ENCODE measurements around the gene FAM240B.

DNA sequence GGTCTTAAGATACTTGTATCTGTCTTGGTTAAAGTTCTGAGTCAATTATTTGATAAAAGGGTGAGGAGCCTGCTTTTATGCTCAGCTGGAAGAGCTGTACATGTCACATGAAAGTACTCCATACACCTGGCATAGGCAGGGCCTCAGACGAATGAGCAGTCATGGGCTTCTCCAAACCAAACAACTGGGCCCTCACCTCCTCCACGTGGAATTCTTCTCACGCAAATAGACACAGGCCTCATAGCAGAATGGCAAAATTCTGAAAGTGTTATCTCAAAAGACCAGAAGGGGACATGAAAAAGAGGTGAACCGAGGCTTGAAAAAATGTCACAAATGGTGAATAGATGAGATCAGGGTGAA lies 48.6 kb downstream of the FAM240B start:
- TF ChIP-seq, protein P1, sequence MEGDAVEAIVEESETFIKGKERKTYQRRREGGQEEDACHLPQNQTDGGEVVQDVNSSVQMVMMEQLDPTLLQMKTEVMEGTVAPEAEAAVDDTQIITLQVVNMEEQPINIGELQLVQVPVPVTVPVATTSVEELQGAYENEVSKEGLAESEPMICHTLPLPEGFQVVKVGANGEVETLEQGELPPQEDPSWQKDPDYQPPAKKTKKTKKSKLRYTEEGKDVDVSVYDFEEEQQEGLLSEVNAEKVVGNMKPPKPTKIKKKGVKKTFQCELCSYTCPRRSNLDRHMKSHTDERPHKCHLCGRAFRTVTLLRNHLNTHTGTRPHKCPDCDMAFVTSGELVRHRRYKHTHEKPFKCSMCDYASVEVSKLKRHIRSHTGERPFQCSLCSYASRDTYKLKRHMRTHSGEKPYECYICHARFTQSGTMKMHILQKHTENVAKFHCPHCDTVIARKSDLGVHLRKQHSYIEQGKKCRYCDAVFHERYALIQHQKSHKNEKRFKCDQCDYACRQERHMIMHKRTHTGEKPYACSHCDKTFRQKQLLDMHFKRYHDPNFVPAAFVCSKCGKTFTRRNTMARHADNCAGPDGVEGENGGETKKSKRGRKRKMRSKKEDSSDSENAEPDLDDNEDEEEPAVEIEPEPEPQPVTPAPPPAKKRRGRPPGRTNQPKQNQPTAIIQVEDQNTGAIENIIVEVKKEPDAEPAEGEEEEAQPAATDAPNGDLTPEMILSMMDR (IDR thresholded peaks at IDR 0.05) = no peak
- TF ChIP-seq POLR2A (IDR thresholded peaks at IDR 0.05) (no peak), EP300 (IDR thresholded peaks at IDR 0.05) (no peak), POLR2AphosphoS5 (IDR thresholded peaks at IDR 0.05) (no peak)
